Hematopoietic multipotent progenitor cell (in vitro differentiated cells): ENCODE data around the gene ZNF587. TPM values are rescaled to one million over a fixed set of nuclear protein-coding genes. Genes with fewer than 3 reads are reported as not detected.
"Not testable (repeated sequence)": the region's sequence is repeated elsewhere in the genome, so short reads cannot be mapped to it uniquely, and the experiment has no call there.

Experiments
- DNase-seq, 3 donors: peaks; one replicate each; pipeline ENCODE4 v3.0.0-alpha.2; 2011 to 2015; ENCODE audit warnings: low read depth in 2 of 3, low spot score in 2 of 3
- total RNA-seq: library from RNA; depleted of rRNA; stranded (reverse); fragments of >200 nt; gene quantifications from one replicate; pipeline ENCODE4 v1.2.3, GENCODE V29; 2012

ZNF587 gene
- 23.4 TPM for total RNA-seq

DNA sequence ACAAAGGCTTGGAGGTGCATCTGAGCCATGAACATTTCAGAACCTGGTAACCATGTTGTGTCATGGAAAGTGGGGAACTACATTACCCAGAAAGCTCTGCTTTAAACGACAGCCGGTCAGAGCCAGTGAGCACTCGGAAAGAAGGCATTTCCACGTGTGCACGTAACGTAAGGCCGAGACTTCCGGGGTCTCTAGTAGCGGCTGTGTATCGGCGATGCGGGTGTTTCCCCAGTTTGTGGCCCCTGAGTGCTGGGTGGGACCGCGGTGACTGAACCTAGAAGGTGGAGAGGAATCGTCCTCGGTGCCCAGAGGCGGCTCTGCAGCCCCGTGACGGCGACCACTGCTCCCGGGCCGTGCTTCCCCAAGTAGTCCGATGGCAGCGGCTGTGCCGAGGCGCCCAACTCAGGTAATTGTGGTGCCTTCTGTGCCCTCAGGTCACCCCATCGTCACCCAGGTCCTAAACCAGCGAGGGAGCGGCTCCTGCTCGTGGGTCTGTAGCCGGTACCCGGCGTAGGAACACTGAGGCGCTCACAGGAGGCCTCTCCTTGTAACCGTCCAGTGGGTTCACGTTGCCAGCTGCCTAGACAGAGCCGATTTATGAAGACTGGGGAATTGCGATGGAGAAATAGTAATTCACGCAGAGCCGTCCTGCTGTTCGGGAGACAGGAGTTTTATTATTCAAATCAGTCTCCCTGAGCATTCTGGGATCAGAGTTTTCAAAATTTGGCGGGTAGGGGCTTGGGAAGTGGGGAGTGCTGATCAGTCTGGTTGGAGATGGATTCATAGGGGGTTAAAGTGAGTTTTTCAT is at the start of gene ZNF587:
TSS of gene ZNF587 (plus strand) at position 194 of the 808 bp plus-strand sequence. CDS start at position 374, 180 bp downstream.
- DNase-seq: peak; percentile 51 to 84 (median 73)

DNA sequence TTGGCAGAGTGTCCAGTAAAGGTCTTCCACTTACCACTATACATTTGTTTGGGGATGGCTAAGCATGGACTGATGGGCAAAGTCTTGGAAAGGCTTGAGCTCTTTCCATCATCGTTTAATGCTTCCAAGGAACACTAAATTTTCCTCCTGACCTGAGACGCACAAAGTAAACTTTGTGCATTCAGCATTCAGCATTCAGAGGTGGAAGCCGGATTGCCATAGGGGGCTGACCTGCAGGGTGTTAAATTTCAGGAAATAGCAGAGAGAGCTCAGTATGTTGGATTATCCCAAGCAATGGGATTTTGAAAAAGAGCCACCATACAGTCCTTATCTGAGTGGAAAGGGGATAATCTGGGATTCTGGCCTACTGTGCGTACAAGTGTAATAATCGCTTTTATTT is 49.0 kb upstream of the ZNF587 start:
- DNase-seq: no peak

DNA sequence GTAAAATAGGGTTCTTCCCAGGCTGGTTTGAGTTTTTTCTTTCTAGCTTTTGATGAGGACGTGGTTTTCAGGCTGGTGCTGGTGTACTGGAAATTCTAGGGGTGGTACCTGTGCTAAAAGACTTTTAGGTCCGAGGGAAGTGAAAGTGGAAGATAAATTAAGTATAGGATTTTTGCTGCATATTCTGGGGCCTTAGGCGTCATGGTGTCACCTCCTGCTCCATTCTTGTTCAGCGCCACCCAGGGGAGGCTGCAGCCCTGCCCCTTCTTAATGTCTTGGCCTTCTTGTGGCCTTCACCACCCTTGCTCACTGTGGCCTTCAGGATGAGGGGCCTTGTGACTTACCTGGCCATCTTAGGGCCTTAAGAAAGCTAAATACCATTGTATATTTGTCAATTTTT is 47.4 kb upstream of the ZNF587 start:
- no peak for DNase-seq

DNA sequence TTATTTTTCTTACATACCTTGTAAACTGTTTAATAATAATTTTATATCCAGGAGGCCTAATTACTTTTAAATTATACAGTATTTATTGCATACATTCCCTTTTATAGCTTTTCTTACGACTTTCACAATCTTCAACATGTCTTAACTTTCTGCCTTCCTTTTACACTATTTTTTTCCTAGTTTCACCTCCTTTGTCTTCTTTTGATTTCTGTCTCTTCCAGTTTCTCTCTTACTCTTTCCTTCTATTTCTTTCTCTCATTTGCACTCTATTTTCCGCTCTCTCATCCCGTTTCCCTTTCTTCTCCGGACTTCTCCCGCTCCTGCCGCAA is 46.4 kb upstream of the ZNF587 start:
- DNase-seq: no peak

DNA sequence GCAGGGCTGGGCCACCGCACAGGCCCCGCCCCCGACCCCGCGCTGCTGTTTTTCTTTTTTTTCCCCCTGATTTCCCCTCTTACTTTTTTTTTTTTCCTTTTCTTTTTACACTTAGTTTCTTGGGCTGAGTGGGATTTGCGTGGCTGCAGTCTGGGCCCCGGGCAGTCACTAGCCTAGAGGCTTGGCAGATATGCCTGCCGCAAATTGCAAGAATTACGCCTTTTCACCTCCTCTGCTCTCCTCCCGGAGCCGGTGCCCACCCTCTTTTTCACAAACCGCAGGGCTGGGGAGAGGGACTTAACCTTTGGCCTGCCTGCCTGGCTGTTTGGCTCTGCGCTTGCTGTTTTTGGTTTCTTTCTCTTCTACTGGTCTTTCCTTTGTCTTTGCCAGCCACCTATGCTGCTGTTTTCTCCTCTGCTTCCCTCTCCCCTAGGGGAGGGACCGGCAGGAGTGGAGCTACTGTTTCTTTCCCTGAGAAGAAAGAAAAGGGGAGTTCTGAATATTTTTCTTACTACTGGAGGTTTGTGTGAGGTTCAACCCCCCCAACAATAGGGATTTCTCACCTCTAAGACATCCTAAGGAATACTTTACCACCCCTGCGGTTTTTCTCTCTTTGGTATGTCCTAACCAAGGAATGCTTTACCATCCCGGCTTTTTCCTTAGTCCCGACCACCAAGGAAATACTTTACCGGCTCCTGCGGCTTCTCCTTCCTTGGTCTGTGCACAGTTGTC is 45.9 kb upstream of the ZNF587 start:
- DNase-seq: peak in 2 of 3 donors; percentile 62 to 72

DNA sequence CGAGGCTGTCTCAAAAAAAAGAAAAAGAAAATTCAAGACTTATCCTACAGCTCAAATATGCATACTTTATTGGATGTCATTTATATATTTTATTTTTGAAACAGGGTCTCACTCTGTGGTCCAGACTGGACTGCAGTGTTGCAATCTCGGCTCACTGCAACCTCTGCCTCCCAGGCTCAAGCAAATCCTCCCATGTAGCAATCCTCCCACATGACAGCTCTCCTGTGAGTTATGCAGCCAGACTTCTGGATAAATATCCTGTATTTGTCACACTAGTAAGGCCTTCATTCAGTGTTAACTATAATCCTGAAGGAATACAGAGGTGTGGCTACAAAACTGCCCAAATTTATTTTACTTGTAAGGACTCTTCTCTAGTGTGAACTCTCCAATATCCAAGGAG is 42.1 kb upstream of the ZNF587 start:
- no peak for DNase-seq

DNA sequence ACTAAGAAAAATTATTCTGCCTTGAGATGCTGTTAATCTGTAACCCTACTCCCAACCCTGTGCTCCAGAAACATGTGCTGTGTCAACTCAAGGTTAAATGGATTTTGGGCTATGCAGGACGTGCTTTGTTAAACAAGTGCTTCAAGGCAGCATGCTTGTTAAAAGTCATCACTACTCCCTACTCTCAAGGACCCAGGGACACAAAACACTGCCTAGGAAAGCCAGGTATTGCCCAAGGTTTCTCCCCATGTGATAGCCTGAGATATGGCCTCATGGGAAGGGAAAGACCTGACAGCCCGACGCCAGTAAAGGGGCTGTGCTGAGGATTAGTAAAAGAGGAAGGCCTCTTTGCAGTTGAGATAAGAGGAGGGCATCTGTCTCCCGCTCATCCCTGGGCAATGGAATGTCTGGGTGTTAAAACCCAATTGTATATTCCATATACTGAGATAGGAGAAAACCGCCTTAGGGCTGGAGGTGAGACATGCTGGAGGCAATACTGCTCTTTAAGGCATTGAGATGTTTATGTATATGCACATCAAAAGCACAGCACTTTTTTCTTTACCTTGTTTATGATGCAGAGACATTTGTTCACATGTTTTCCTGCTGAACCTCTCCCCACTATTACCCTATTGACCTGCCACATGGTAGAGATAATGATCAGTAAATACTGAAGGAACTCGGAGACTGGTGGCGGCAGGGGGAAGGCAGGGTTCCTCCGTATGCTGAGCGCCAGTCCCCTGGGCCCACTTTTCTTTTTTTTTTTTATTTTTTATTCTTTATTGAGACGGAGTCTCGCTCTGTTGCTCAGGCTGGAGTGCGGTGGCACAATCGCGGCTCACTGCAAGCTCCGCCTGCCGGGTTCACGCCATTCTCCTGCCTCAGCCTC is 39.0 kb upstream of the ZNF587 start:
- not testable (repeated sequence) for DNase-seq

DNA sequence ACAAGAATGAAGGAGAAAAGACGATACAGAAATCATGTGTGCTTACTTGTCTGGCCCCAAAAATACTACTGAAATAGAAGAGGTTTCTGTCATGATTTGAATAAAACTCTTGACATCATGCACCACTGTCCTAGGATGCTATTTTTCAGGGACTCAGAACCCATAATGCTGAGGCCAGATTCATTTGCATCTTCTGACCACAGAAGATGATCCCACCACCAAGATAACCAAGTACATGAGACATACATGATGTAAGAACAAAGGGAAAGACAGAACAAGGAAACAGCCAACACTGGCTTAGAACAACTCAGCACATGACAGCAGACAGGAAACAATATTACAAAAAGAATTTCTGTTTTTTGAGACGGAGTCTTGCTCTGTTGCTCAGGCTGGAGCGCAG is 37.4 kb upstream of the ZNF587 start:
- no peak for DNase-seq

DNA sequence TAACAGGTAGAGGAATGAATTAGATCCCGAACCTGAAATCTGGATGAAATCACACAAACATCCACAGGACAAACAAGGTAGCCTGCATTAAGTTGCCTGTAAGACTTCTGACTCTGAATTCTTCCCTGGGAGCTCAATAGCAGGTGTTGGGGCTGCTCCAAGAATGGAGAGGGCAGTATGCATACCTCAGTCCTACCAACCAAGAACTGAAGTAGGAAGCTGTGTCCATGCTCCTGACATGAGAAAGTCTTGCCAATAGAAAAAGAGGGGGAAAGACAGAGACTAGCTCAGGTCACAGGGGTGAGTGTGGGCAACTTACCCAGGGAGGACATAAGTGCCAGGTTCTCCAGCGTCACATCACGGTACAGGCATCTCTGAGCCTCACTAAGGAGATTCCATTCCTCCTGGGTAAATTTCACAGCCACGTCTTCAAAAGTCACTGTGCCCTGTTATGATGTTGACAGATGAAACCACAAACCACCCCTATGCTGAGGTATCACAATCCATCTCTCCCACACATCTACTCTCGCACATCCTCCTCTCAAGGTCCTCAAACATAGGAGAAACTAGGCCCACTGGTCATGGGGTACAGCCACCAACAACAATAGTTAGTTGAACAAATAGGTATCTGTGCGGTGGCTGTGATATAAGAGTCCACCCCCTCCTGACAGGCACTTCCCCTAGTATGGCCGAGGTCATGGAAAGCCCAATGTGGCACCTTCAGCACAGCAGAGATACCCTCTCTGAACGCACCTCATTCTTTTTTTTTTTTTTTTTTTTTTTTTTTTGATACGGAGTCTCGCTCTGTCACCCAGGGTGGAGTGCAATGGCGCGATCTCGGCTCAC is 36.5 kb upstream of the ZNF587 start:
- DNase-seq: not testable (repeated sequence)

DNA sequence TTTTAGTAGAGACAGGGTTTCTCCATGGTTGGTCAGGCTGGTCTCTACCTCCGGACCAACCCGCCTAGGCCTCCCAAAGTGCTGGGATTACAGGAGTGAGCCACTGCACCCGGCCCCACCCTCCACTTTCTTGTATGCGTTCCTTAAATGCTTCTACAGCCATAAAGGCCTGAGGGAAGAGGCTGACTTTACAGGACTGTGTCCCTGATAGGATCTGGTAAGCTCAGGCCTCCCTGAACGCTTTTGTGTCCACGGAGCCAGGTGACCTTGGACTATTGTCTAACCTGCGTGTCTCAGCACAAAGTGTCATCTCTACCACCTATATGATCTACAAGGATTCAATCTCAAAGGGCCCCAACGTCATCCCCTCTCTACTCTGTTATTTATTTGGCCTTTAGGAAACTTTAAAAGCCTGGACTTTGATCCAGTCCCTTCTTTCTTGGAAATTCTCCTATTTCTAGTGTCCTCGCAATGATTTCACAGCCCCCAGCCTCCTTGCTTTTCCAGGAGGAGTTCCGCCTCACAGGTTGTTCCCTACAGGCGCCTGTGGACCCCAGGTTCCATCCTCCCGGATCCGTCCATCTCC is 35.6 kb upstream of the ZNF587 start:
- no peak for DNase-seq

DNA sequence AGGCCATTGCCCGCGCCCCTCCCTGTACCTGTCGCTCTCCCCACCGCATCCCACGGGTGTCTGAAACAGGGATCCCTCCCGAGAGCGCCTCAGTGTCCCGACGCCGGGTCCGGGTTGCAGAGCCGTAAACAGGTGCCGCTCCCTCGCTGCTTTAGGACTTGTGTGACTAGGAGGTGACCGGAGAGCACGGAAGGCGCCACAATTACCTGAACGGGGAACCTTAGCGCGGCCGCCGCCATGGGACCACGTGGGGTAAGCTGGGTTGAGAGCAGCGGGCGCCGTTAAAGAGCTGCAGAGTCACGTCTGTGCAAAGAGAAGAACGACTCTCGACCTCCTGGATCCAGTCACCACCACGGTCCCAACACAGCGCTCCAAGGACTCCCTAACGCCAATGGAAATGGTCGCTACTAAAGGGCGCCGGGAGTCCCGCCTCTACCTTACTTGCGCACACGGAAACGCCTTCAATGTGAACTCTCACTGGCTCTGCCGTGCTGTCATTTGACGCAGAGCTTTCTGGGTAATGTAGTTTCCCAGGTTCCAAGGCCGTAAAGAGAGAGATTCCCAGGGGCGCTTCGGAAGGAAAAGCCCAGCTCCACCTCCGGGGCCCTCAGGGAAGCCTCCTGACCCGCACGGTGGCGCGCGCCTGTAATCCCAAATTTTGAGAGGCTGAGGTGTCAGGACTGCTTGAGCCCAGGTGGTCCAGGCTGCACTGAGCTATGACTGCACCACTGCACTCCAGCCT is 35.0 kb upstream of the ZNF587 start, which contains the start of gene ZNF552:
TSS of gene ZNF552 (minus strand) at position 409 of the 742 bp plus-strand sequence. CDS start at position 239, 170 bp downstream.
- peak; percentile 60 to 91 (median 81) for DNase-seq

DNA sequence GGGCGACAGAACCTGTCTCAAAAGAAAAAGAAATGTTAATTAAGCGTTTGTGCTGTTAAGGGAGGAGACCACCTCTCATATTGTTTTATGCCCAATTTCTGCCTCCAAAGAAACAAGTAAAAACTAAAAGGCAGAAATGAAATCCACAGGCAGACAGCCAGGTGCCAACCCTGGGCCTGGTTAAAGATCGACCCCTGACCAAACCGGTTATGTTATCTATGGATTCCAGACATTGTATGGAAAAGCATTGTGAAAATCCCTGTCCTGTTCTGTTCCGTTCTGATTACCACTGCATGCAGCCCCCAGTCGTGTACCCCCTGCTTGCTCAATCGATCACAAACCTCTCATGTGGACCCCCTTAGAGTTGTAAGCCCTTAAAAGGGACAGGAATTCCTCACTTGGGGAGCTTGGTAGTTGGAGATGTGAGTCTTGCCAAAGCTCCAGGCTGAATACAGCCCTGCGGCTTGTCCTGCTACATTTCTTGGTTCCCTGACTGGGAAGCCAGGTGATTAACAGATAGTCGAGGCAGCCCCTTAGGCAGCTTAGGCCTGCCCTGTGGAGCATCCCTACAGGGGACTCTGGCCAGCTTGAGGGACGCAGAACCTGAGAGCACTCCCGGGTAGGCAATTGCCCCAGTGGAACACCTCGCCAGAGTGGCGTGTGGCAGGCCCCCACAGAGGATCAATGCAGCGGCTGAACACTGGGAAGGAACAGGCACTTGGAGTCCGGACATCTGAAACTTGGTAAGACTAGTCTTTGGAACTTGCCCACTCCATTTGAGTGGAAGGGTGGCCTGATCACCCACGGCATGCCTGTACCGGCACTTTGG is 34.2 kb upstream of the ZNF587 start:
- no peak for DNase-seq

DNA sequence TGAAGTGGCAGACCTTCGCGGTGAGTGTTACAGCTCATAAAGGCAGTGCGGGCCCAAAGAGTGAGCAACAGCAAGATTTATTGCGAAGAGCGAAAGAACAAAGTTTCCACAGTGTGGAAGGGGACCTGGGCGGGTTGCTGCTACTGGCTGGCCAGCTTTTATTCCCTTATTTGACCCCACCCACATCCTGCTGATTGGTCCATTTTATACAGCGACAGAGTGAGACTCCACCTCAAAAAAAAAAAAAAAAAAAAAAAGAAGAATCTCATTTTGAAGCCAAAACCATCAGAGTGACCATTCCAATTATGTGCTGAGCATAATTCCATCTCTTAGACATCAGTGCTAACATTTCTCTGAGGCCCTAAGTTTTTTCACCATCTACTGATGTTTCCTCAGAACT is 33.0 kb upstream of the ZNF587 start:
- DNase-seq: peak in 1 of 3 donors; percentile 34

DNA sequence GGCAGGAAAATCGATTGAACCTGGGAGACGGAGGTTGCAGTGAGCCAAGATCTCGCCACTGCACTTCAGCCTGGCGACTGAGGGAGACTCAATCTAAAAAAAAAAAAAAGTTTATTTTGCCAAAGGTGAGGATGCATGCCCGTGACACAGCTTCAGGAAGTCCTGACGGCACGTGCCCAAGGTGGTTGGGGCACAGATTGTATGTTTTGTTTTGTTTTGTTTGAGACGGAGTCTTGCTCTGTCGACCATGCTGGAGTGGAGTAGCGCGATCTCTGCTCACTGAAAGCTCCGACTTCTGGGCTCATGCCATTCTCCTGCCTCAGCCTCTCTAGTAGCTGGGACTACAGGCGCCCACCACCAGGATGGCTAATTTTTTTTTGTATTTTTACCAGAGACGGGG is 31.7 kb upstream of the ZNF587 start:
- no peak for DNase-seq

DNA sequence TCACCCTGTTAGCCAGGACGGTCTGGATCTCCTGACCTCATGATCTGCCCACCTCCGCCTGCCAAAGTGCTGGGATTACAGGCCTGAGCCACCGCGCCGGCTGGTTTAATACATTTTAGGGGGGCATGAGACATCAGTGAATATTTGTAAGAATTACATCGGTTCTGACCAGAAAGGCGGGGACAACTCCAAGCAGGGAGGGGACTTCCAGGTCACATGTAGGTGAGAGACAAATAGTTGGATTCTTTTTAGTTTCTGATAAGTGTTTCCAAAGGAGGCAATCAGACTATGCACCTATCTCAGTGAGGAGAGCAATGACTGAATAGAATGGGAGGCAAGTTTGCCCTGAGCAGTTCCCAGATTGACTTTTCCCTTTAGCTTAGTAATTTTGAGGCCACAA is 31.3 kb upstream of the ZNF587 start:
- no peak for DNase-seq

DNA sequence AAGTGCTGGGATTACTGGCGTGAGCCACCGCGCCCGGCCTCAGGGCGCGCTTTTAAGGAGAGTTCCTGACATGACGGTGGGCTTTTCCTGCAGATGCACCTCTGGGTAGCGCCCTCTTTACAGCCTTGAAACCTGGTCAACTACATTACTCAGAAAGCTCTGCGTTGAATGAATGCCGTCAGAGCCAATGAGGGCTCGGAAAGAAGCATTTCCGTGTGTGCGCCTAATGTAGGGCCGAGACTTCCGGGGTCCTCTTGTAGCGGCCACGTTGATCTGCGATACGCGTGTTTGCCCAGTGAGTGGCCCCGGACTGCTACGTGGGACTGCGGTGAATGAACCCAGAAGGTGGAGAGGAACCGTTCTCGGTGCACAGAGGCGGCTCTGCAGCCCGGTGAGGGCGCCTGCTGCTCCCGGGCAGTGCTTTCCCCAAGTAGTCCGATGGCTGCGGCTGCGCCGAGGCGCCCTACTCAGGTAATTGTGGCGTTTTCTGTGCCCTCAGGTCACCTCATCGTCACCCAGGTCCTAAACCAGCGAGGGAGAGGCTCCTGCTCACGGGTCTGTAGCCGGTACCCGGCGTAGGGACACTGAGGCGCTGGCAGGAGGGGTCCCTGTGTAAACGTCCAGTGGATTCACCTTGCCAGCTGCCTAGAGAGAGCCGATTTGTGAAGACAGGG is 30.0 kb upstream of the ZNF587 start:
- DNase-seq: peak; percentile 61 to 91 (median 85)

DNA sequence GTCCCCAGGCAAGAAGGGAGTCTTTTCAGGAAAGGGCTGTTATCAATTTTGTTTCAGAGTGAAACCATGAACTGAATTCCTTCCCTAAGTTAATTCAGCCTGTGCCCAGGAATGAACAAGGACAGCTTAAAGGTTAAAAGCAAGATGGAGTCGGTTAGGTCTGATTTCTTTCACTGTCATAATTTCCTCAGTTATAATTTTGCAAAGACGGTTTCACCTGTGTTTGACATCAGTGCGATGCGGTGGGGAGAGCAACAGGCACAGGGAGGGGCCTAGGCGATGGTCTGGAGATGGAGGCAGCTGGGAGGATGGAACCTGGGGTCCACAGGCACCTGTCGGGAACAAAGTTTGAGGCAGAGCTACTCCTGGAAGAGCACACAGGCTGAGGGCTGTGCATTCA is 29.1 kb upstream of the ZNF587 start:
- DNase-seq: no peak

DNA sequence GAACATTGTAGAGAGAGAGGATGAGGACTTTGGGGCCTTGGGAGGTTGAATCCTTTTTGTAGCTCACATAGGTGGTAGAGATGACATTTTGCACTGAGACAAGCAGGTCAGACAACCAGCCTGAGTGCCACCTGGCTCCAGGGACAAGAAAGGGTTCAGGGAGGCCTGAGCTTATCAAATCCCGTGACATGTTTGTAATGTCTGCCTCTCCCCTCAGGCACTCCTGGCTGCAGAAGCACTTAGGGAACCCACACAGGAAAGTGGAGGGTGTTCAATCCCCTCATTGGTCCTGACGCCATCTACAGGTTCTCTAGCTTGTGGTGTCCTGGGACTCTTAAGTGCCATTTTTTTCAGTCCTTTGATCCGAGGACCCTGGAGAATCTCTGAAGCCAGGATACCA is 28.6 kb upstream of the ZNF587 start:
- not testable (repeated sequence) for DNase-seq
